ENCODE results near the gene NAT10. TPM values are rescaled to one million over a fixed set of nuclear protein-coding genes. Genes with fewer than 3 reads are reported as not detected.

Gene NAT10
- total and polyA plus RNA-seq, 8 donors = 30.0 to 69.3 (median 62.6) TPM

DNA sequence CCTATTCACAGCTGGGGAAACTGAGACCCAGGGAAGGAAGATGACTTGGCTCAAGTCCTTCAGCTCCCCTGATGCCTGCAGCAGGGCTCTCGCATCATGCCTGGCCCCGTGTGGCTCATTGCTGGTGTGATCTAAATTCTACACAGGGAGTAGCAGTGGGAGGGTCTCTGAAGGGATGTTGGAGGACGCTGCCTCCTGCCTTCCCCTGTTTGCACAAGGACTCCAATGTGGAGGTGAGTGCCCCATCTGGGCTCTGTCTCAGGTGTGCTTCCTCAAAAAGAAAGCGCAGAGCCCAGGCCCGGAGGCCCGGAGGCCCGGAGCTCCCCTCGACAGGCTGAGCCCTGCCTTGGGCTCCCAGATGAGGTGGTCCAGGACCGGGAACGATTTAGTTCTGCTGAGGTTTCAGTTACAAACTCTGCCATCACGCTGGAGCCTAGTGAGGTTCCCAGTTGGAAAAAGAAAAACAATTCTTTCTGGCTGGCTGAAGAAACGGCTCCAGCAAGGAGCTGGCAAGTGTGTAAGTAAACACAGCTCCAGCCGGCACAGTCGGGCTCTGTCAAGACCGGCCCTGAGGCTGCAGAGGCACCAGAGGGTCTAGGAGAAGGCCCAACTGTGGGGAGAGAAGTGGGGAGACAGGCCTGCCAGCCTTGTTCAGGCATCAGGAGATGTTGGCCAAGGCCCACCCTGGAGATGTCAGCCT, 49.8 kb downstream of the NAT10 start:
- TF ChIP-seq, protein P1, sequence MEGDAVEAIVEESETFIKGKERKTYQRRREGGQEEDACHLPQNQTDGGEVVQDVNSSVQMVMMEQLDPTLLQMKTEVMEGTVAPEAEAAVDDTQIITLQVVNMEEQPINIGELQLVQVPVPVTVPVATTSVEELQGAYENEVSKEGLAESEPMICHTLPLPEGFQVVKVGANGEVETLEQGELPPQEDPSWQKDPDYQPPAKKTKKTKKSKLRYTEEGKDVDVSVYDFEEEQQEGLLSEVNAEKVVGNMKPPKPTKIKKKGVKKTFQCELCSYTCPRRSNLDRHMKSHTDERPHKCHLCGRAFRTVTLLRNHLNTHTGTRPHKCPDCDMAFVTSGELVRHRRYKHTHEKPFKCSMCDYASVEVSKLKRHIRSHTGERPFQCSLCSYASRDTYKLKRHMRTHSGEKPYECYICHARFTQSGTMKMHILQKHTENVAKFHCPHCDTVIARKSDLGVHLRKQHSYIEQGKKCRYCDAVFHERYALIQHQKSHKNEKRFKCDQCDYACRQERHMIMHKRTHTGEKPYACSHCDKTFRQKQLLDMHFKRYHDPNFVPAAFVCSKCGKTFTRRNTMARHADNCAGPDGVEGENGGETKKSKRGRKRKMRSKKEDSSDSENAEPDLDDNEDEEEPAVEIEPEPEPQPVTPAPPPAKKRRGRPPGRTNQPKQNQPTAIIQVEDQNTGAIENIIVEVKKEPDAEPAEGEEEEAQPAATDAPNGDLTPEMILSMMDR (IDR thresholded peaks at IDR 0.05) = no peak
- Histone ChIP-seq H3K9me3 (no peaks in the 10 kb centered on the region), H3K4me1 (peaks cover 0 to 19% of the 10 kb centered on the region in 2 donors), H3K4me3 (no peak overlapping the region), H3K27ac (no peak overlapping the region), H3K36me3 (peaks cover 0 to 51% of the 10 kb centered on the region in 2 donors), H3K27me3 (no peaks in the 10 kb centered on the region)
- ATAC-seq = peak; percentile 71
- DNase-seq = peak in 2 of 4 donors; percentile 35 to 58
- intact Hi-C loops (cut with DNase I) = no loop called here

DNA sequence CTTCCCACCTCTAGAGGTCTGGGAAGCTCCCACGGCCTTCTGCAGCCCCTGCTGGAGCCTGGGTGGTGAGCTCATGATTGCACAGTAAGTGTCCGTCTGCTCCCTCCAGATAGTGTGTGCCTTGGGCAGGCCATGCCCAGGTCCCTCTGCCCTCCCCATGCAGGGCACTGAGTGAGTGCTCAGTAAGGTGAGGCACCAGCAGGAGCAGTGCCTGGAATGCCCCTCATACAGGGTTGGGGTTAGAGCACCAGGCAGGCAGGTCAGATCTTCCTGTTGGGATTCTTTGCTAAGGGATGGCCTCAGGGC, 50.3 kb downstream of the NAT10 start:
- H3K4me3 ChIP-seq = no peak overlapping the region
- H3K4me1 ChIP-seq = peaks cover 0 to 19% of the 10 kb centered on the region in 2 donors
- H3K27ac ChIP-seq = no peak overlapping the region
- DNase-seq = no peak
- H3K9me3 ChIP-seq = no peaks in the 10 kb centered on the region
- H3K27me3 ChIP-seq = no peaks in the 10 kb centered on the region
- TF ChIP-seq, protein P1 (IDR thresholded peaks at IDR 0.05) = no peak
- H3K36me3 ChIP-seq = peaks cover 0 to 46% of the 10 kb centered on the region in 2 donors
- intact Hi-C loops (cut with DNase I) = no loop called here
- ATAC-seq = peak; percentile 15

DNA sequence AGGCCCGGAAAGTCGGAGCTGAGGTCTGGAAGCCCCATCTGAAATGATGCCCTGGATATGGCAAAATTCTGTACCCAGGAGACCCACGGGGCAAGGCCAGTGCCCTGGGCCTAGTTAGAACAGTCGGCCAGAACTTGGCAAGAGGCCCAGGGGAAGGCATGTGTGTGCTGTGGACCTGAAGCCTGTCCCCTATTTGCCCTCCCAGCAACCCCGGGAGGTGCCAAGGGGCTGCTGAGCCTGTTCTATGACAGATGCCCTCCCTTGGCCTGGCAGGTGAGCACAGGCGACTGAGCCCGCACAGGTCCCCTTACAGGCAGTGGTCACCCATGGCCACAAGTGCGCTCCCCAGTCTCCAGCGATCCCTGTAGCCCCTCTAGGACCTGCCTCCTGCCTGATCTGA, 51.7 kb downstream of the NAT10 start:
- H3K36me3 ChIP-seq = peaks cover 0 to 31% of the 10 kb centered on the region in 2 donors
- H3K4me3 ChIP-seq = no peak overlapping the region
- no peaks in the 10 kb centered on the region for H3K9me3 ChIP-seq
- H3K27ac ChIP-seq = no peak overlapping the region
- H3K27me3 ChIP-seq = no peaks in the 10 kb centered on the region
- peaks cover 0 to 19% of the 10 kb centered on the region in 2 donors for H3K4me1 ChIP-seq
- DNase-seq (peak in 1 of 4 donors; percentile 61), ATAC-seq (no peak)
- intact Hi-C loops (cut with DNase I) = no loop called here
- TF ChIP-seq, protein P1 (IDR thresholded peaks at IDR 0.05) = no peak

DNA sequence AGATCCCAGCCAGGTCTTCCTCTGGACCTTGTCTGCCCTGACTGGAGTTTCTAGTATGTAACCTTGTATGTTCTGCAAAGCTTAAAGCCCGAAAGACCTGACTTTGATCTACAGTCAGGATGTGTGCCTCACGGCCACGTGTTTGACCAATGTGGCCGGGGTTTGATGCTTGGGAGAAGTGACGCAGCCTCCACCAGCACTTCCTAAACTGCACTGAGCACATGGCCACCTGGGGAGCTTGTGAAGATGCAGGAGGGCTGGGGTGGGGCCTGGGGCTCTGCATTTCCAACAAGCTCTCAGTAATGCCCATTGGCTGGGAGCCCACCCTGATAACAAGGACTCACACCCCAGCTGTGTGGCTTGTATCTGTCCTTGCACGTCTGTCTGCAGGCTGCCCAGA, 53.2 kb downstream of the NAT10 start:
- Histone ChIP-seq H3K27ac (no peak overlapping the region), H3K36me3 (peaks cover 0 to 19% of the 10 kb centered on the region in 2 donors), H3K4me1 (peaks cover 0 to 13% of the 10 kb centered on the region in 2 donors), H3K27me3 (no peaks in the 10 kb centered on the region), H3K9me3 (no peaks in the 10 kb centered on the region), H3K4me3 (no peak overlapping the region)
- ATAC-seq = no peak
- DNase-seq = peak in 1 of 4 donors; percentile 20
- TF ChIP-seq, protein P1 (IDR thresholded peaks at IDR 0.05) = no peak
- intact Hi-C loops (cut with DNase I) = no loop called here

DNA sequence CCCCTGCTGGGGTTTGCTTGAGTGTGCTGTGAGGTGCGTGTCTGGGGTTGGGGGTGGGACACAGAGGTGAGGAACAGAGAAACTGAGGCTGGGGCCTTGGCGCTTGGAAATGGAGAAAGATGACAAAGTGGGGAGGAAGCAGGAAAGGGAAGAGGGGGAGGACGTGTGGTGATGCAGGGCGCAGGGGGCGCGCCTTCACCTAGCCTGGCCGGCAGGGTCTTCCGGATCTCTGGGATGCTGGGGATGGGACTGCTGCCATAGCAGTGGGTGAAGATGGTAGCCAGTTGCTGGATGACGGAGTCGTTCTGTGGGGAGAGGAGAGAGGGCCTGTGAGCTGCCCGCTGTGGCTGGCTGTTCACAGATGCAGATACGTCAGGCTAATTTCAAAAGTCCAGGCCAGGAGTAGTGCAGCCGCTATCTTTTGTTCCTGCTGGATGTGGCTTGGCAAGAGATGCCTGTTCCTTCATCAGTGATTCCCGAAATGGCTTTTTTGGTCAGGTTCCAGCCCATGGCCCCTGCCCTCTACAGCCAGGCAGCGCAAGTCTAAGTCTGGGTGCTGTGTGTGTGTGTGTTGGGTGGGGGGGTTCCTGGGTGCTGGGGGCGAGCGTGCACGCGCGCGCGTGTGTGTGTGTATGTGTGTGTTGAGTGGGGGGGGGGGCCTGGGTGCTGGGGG, 54.8 kb downstream of the NAT10 start:
- DNase-seq (no peak), ATAC-seq (no peak)
- intact Hi-C loops (cut with DNase I) = no loop called here

More for the DNA sequence above, 54.8 kb downstream of the NAT10 start:
- no peaks in the 10 kb centered on the region for H3K4me1 ChIP-seq
- H3K27ac ChIP-seq = no peak overlapping the region
- no peaks in the 10 kb centered on the region for H3K27me3 ChIP-seq
- H3K36me3 ChIP-seq = peaks cover 0 to 14% of the 10 kb centered on the region in 2 donors
- H3K9me3 ChIP-seq = no peaks in the 10 kb centered on the region
- TF ChIP-seq, protein P1 (IDR thresholded peaks at IDR 0.05) = no peak
- H3K4me3 ChIP-seq = no peak overlapping the region

All from left lung (tissue), 10 donors.